GM21737 (cell line): ENCODE measurements around the gene APLP2.

Experiments used
- ATAC-seq: cut with Tn5 transposase; IDR thresholded peaks from one replicate; pipeline ENCODE4 v1.9.1; 2021; ENCODE audit warnings: mild to moderate bottlenecking, moderate library complexity; ENCODE audit not compliant: unreplicated experiment

APLP2 gene

DNA sequence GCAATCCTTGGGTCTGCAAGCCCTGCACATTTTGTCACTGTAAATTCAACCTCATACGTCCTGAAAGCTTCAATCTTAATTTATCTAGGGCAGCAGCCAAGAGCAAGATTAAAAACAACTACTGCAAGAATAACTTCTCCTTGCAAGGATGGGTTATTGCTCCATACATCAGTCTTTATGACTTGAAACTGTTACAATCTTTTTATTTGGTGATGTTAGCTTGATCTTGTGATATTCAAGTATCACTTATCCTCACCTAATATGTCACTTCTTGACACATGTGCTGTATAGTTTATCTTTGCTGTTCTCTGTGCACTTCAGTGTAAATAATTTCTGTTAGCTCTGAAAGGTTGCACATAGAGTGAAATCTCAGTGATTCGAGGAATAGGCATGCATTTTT lies 14.7 kb upstream of the APLP2 start:
- ATAC-seq = no peak

DNA sequence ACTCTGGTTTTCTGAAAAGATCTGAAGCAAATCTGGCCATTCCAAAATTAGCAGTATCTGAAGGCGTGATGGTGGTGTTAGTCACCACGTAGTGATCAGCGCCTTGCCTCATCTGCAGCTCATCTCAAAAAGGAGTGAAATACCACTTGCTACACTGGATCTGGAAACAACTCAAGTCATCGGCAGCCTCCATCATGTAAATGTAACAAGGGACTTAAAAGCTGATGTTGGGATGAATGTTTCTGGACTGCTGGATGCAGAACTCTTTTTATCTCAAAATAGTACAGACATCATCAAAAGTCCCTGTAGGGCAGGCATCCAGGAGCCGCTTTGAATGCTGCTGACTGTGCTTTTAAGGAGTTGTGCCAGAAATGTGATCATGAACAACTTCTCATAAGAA lies 14.1 kb upstream of the APLP2 start:
- no peak for ATAC-seq

DNA sequence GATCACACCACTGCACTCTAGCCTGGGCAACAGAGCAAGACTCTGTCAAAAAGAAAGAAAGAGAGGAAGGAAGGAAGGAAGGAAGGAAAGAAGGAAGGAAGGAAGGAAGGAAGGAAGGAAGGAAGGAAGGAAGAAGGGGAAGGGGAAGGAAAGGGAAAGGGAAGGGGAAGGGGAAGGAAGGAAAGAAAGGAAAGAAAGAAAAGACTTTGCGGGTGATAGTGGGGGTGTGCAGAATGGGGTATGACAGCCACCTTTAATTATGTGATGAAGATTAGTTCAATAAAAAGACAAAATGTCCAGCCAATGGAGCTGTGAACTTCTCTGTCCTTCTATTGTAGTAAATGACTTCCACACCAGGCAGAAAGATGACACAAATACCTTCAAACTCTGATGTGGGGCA lies 8.7 kb upstream of the APLP2 start:
- no peak for ATAC-seq

DNA sequence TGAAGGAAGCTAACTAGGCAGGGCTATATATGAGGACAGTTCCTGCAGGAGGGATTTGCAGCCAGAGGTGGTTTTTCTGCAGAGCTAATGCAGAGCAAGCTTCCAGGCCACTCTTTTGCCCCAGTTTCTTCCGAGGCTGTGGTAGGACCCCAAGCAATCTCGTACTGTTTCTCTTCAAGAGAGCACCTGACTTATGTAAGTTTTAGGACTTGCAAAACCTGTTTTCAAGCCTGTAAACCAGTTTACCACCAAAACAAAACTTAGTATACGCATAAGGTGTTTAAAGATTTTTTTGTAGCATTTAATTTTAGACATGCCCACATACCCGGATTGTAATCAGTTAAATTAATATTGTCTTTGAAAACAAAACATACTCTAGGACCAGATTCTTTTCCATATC lies 7.7 kb upstream of the APLP2 start:
- no peak for ATAC-seq

DNA sequence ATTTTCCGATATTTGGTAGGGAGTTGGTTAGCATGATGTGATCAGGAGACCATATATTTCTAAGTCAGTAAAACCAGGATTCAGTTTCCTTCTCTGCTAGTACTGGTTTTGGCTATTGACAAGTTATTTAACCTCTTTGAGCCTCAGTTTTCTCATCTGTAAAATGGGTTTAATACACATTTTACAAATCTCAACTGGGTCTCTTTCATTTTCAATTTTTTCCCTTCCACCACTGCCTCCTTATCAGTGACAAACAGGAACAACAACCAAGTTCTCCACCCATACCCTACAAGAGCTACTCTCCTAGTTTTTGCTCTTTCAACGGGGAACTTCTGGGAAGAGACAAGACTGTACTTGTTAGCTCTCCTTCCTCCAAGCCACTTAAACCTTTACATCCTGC lies 6.2 kb upstream of the APLP2 start:
- no peak for ATAC-seq

DNA sequence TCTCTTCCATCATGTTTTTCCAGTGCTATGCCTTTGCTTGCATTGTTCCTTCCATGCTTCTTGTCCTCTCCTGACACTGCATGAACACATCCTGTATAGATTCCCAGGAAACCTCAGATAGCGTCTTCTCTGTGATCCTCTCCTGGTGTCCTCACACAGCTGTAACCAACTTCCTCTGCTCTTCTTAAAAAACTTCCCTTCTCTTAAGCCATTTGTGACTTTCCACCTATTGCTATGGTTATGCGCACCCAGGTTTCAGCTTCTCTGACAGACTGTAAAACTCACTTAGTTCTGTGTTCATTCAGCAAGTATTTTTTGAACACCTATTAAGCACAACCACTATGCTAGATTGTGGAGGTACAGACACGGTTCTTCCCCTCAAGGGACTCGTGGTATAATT lies 5.1 kb upstream of the APLP2 start:
- no peak for ATAC-seq

DNA sequence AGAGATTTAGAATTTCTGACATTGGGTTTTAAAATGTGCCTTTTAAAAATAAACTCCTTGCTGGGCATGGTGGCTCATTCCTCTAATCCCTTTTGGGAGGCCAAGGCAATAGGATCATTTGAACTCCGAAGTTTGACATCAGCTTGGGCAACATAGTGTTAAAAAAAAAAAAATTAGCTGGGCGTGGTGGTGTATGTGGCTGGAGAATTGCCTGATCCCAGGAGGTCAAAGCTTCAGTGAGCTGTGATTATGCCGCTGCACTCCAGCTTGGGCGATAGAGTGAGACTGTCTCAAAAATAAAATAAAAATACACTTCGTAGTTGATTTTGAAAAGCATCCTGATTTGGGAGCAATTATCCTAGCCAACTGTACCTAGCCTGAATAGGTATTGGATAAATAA lies 3.4 kb upstream of the APLP2 start:
- ATAC-seq = no peak

DNA sequence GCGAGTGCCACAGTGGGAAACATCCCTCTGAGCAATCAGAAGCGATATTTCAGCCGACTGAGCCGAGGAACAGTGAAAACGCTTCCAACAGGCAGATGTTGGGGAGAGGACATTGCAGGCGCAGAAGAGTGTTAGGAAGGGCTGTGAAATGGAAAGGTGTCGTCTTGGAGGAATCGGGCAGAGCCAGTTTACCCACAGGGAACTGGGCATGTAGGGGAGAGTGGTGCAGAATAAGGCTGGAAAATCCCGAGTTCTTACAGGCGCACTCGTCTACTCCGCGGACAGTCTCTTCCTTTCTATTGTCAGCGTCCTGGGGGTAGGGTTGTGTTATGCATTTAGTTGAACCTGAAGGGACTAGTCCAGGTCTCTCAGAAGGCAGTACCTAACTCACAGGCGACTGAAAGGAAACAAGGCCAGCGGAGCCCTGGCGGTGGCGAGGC lies 1.1 kb upstream of the APLP2 start:
- no peak for ATAC-seq

DNA sequence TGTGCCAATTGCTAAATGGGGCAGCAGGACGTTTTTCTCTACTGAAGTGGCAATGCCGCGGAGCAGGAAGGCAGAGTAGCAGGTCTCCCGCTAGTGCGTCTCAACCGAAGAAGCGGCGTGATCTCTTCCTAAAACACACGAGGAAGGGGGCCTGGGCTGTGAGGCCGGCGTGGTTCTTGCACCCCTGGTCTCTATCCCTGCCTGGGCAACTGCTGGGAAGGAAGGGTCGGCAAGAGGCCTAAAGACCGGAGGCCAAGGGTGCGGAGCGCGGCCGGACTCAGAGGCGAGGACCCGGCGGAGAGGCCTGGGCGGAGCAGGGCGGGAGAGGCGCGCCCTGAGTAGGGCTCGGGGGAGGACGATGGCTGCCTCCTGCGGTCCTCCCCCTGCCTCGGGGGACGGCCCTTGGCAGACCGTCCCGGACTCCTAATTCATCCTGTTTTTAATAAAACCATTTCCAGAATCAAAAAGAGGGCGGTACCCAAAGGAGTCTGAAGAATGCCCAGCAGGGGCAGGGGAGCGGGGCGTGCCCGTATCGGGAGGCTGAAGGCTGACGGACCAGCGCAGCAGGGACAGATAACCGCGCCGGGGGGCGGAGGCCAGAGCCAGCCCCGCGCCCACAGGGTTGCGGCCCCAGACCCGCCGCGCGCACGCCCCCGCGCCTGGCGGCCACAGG lies 572 bp upstream of the APLP2 start:
- peak; percentile 48 for ATAC-seq

DNA sequence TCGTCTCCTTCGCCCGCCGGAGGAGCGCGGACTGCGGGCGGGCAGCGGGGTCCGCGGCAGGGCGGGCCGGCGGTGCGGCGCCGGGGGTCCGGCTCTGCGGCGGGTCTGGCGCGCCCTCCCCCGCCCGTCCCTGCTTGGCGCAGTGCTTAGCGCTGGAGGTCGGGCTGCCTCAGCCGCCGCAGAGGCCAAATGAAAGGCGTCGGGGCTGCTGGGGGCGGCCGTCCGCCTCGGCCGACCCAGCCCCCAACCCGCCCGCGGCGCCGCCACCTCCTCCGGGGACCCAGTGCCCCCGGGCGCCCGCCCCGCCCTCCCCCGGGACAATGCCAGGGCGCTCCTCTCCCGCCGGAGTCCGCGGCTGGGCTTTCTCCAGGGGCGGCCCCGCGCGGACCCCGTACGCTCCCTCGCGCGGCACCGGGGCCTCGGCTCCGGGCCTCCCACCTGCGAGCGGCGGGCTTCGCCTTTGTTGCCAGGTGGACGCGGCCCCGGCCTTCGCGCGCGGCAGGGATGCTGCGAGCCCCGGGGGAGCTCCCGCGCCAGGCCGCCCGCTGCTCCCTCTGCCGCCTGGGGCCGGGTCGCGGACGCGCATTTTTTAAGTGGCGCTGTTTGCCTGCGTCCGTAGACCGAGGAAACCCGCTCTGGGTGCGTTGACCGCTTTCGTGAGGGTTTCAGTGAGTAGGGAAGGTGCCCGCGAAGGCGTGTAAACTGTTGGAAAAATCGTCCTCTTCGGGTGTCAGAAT lies 583 bp downstream of the APLP2 start:
- ATAC-seq = peak; percentile 26

DNA sequence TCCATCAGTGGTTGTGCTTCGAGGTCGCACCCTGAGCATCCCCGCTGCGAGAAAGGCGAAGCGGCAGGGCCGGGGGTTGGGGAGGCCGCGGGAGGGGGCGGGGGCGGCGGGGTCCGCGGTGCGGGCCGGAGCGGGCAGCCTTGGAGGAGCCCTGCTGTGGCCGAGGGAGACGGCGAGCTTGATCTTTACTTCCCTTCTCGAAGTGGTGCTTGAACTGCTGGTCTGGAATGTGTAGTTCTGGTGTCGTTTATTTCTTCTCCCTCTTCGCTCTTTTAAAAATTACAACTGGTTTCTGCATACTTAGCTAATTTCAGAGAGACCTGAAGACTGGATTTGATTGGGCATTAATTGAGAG lies 1.1 kb downstream of the APLP2 start:
- no peak for ATAC-seq

DNA sequence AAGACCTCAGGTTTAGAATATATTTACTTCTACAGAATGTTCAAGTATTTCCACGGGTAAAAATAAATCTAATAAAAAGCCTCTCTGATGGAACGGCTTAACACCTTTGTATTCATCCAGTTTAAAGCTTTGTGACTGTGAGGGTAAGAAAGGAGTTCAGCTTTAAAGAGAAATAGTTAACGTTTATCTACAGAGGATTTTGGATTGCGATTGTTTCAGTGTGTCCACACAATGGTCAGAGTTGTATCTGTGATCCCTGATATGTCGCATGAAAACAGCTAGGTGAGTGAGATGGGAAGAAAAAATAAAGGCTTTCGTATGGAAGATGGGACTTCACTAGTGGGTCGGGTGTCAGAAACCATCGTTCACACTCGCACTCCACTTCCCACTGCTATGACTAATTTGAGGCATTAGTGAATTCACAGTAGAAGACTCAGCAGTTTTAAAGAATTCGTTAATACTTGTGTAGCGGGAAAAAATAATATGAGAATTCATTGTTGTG lies 1.6 kb downstream of the APLP2 start:
- no peak for ATAC-seq

DNA sequence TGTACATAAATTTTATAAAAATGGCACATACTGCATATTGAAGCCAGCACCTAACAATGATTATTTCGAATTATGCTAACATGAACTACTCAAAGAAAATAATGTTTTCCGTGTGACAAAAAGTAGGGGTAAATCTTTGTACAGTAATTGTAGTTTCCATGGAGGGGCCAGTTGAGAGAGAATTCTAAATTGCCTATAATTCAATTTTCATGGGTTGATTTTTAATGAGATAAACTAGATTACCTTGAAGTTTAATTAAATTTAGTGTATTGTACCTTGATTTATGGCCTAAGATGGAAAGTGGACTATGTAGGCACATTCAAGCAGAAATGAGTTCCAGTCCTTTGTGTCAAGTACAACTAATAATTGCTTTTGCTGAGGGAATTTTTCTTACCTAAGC lies 5.0 kb downstream of the APLP2 start:
- ATAC-seq = no peak

DNA sequence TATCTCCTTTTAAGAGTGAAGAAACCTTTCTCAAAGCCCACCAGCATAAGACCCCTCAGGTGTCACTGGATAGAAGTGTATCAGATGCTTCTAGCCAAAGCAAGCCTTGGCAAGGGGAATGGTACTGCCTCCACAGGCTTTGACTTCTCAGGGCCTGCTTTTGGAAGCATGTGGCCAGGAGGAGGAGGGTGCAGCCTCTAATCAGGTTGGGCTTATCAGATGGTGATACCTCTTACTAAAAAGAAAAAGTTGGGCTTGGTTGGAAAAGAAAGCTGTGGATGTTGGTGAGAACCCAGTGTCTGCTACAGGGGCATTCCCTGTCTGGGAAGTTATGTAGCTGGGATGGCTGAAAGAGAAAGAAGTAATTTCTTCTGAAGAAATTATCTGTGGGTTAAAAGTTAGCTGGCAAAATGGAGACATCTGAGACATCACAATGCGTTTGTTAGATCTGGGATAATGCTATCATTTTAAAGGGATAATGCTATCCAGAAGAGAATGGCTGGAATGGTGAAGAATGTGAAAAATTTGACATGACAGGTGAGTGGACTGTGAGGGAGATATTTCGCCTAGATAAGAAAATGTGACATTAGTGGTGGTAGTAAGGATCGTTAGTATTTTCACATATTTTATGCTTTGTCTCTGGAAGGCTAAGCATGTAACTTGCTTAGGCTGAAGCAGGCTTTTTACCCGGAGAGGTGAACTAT lies 7.2 kb downstream of the APLP2 start:
- no peak for ATAC-seq

DNA sequence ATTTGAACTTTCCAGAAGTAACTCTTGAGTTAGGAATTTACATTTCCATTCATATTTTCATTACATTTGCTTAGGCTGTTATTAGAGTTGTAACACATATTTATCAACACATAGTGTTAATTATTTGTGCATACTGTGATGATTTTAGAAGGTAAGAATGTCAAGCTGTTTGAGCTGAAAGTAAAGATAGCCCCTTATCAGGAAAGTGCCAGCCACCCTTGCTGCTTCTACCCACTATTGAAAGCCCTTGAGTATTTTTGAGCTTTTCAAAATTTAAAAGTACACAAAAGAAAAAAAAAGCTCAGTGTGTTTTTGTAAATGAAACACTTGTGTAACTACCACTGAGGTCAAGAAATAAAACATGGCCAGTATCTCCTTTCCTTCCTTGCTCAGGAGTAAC lies 8.0 kb downstream of the APLP2 start:
- no peak for ATAC-seq

DNA sequence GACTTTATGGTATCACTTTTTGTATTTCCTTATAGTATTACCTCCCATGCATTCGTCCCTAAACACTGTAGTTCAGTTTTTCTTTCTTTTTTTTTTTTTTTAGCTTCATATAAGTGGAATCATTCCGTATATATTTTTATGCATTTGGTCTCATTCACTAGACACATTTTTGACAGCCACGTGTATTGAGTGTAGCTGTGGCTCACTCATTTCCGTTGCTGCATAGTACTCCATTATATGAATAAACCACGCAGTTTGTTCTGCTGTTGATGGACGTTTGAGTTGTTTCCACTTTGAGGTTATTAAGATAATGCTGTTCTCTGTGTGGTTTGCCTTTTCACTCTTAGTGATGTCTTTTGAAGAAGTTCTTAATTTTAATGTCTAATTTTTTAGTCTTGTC lies 8.4 kb downstream of the APLP2 start:
- ATAC-seq = no peak

DNA sequence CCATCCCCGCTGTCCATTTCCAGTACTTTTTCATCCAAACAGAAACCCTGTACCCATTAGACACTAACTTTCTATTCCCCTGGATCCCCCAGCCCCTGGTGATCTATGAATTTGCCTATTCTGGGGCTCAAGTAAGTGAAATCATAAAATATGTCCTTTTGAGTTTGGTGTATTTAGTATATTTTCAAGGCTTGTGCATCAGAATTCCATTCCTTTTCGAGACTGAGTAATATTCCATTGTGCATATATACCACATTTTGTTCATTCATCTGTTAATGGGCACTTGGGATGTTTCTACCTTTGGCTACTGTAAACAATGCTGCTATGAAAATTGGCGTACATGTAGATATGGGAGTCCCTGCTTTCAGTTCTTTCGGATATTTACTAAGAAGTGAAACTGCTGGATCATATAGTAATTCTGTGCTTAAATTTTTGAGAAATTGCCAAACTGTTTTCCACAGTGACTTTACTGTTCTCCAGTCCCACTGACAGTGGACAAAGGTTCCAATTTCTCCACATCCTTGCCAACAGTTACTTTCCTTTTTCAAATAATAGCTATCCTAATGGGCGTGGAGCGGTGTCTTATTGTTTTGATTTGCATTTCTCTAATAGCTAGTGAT lies 16.1 kb downstream of the APLP2 start:
- no peak for ATAC-seq

DNA sequence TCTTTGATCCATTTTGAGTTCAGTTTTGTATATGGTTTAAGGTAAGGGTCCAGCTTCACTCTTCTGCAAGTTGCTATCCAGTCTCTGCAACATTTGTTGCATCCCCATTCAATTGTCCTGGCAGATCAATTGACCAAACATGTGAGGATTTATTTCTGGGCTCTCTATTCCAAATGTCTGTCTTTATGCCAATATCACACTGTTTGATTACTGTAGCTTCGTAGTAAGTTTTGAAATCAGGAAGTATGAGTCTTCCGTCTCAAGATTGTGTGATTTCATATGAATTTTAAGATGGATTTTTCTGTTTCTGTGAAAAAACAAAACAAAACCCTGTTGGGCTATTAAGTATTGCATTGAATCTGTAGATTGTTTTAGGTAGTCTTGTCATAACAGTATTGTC lies 17.0 kb downstream of the APLP2 start:
- no peak for ATAC-seq

DNA sequence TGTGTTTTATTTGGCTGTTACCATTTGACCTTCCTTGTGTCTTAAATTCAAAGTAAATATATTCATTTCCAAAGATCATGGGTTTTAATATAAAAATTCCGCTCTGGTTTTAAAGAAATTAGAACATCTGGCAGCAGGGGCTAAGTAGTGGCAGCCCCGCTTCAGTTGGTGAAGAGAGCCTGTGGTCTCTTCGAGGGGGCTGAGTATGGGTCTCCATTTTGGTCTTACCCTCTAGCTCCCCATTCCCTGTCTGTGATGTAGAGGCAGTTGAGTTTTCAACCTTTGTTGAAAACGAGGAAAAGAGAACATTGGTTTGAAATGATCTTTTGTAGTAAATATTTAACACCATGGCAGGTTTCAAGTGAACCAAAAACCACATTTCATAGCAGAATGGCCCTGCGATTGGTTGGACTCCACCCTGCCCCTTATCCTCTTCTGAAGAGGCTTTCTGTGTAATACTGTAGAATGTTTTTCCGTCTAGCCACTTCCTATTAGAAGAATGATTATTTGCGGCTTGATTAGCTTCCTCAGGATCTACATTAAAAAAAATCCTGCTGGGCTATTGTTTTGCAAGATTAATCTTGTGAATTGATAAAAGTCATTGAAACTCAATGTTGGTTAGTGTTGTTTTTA lies 17.7 kb downstream of the APLP2 start:
- ATAC-seq = peak; percentile 80

DNA sequence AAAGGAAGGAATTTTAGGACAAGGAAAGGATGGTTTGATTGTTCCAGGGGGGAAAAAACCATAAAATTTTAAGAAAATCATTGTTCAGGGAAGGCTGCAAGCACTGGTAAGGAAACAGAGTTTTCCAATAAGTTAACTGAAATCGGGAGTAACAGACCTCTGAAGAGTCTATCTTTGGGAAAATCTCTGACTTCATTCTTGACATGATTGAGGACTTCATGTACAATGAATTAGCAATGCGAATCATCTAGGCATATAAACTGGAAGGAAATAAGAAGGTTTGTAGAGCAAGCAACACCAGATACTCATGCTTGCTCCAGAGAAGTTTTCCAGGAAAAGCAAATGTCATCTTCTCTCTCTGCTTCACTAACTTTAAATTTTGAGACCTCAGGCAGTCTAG lies 18.5 kb downstream of the APLP2 start:
- ATAC-seq = no peak
